SJSA1 (cell line): ENCODE results near the gene KCTD3. TPM values are rescaled to one million over a fixed set of nuclear protein-coding genes. Genes with fewer than 3 reads are reported as not detected.

Source experiments
- DNase-seq, 2 experiments: peaks; one replicate each; pipeline ENCODE4 v3.0.0-alpha.2; 2015 to 2020; ENCODE audit warnings: low spot score in 2 of 2, low read depth in 1 of 2
- H3K27ac ChIP-seq: fragments of 250-450 bp; sonication (Bioruptor Pico); 2 replicates; pipeline ENCODE4 v1.5.1; 2020; ENCODE audit warnings: mild to moderate bottlenecking, moderate library complexity
- H3K27me3 ChIP-seq: fragments of 250-450 bp; sonication (Bioruptor Pico); replicated peaks from 2 replicates; pipeline ENCODE4 v1.5.1; 2020; ENCODE audit warnings: mild to moderate bottlenecking, moderate library complexity
- H3K36me3 ChIP-seq: fragments of 250-450 bp; sonication (Bioruptor Pico); 2 replicates; pipeline ENCODE4 v1.5.1; 2020; ENCODE audit warnings: mild to moderate bottlenecking
- H3K4me1 ChIP-seq: fragments of 250-450 bp; sonication (Bioruptor Pico); replicated peaks from 2 replicates; pipeline ENCODE4 v1.6.1; 2021; ENCODE audit warnings: mild to moderate bottlenecking
- H3K4me3 ChIP-seq: fragments of 250-450 bp; sonication (Bioruptor Pico); 2 replicates; pipeline ENCODE4 v1.5.1; 2020; ENCODE audit warnings: mild to moderate bottlenecking
- H3K9me3 ChIP-seq: fragments of 250-450 bp; sonication (Bioruptor Pico); replicated peaks from 2 replicates; pipeline ENCODE4 v1.5.1; 2020; ENCODE audit warnings: mild to moderate bottlenecking
- total RNA-seq: library from RNA; depleted of rRNA; stranded (reverse); fragments of >200 nt; shearing (Covaris generic); gene quantifications from 2 replicates; pipeline ENCODE4 v1.2.3, GENCODE V29; 2014

The KCTD3 gene
- total RNA-seq, 1 experiment from 2014 or later: 35.2 TPM

GRCh38 chr1:215640429-215641148 is 73.5 kb downstream of the KCTD3 start:
- DNase-seq: no peak
- H3K4me1 ChIP-seq: peaks cover 7% of the 10 kb centered on the region

GRCh38 chr1:215643592-215644321 is 76.7 kb downstream of the KCTD3 start:
- DNase-seq: no peak
- no peak overlapping the region for H3K27ac ChIP-seq
- no peaks in the 10 kb centered on the region for H3K27me3 ChIP-seq
- no peak overlapping the region for H3K4me3 ChIP-seq
- no peaks in the 10 kb centered on the region for H3K36me3 ChIP-seq
- no peaks in the 10 kb centered on the region for H3K4me1 ChIP-seq
- no peaks in the 10 kb centered on the region for H3K9me3 ChIP-seq

More at GRCh38 chr1:215640429-215641148, 73.5 kb downstream of the KCTD3 start:
- H3K27ac ChIP-seq: no peak overlapping the region
- H3K27me3 ChIP-seq: no peaks in the 10 kb centered on the region
- H3K36me3 ChIP-seq: no peaks in the 10 kb centered on the region
- H3K9me3 ChIP-seq: no peaks in the 10 kb centered on the region
- no peak overlapping the region for H3K4me3 ChIP-seq

DNA sequence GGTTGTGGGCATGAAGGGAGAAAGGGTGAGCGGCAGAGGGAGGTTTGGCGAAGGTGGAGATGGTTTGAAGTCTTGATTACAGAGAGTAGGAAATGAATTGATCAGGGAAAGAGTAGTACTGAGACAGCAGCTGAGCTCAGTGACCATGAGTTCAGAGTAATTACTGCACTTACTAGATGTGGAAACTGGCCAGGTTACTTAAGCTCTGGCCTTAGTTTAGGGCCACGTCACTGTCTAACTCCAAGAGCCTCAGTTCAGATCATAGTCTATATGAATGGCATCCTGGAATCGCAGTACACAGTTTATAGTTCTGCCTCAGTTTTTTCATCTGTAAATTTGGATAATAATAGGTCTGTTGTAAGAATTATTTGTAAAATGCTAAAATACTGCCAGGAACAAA is 78.1 kb downstream of the KCTD3 start:
- H3K36me3 ChIP-seq: no peaks in the 10 kb centered on the region
- H3K9me3 ChIP-seq: no peaks in the 10 kb centered on the region
- H3K4me1 ChIP-seq: no peaks in the 10 kb centered on the region
- no peak for DNase-seq
- no peaks in the 10 kb centered on the region for H3K27me3 ChIP-seq
- no peak overlapping the region for H3K4me3 ChIP-seq
- H3K27ac ChIP-seq: no peak overlapping the region

DNA sequence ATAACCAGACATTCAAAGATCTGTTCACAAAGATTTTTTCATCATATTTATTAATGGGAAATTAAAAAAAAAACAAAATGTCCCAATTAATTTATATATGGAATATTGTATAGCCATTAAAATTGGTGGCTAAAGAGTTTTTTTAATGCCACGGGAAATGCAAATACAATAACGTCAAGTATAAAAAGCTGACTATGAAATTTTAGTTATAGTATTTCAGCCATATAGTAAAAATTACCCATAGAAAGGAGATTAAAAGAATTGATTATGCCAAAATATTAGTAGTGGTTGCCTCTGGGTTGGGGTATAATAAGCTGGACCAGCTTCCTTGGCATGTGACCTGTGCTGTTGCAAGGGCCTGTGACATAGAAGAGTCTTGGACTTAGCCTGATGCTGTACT is 78.8 kb downstream of the KCTD3 start:
- no peaks in the 10 kb centered on the region for H3K27me3 ChIP-seq
- H3K9me3 ChIP-seq: no peaks in the 10 kb centered on the region
- no peaks in the 10 kb centered on the region for H3K4me1 ChIP-seq
- no peaks in the 10 kb centered on the region for H3K36me3 ChIP-seq
- H3K4me3 ChIP-seq: no peak overlapping the region
- no peak overlapping the region for H3K27ac ChIP-seq
- DNase-seq: no peak

GRCh38 chr1:215647738-215648137 is 80.6 kb downstream of the KCTD3 start:
- H3K9me3 ChIP-seq: no peaks in the 10 kb centered on the region
- H3K36me3 ChIP-seq: no peaks in the 10 kb centered on the region
- no peaks in the 10 kb centered on the region for H3K27me3 ChIP-seq
- H3K4me3 ChIP-seq: no peak overlapping the region
- H3K4me1 ChIP-seq: no peaks in the 10 kb centered on the region
- H3K27ac ChIP-seq: no peak overlapping the region
- DNase-seq: no peak

- H3K9me3 ChIP-seq: no peaks in the 10 kb centered on the region
- no peaks in the 10 kb centered on the region for H3K36me3 ChIP-seq
- H3K27ac ChIP-seq: no peak overlapping the region
- H3K27me3 ChIP-seq: no peaks in the 10 kb centered on the region
- no peak overlapping the region for H3K4me3 ChIP-seq
- H3K4me1 ChIP-seq: no peaks in the 10 kb centered on the region
- no peak for DNase-seq
Observed at GRCh38 chr1:215648957-215649356, 81.9 kb downstream of the KCTD3 start.

DNA sequence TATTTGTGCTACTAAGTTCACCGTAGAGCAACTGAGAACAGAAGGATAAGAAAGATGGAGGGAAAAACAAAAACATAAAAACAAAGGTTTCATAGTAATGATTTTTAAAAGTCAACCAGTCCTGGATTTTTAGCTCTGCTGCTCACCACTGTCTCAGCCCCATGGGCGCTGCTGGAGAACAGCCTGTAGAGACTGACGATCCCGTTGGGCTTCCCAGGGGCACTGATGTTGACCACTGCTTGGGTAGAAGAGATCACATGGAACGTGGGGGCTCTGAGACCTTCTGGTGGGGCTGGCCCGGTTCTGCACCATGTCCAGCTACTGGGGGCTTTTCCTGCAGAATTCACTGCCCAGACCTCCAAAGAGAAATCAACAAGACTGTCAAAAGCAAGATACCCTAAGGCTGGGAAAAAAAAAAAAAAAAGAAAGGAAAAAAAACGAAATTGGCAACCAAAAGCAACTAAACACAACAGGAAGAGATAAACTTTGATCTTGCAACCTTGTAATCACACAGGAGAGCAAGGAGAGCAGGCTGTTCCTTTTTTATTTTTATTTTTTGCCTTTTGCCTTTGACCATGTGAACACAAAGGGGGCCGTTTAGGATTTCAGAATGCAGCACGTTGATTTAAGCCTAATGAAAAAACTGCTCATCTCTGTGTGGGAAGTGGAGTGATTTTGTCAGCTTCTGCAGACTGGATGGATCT is 83.5 kb downstream of the KCTD3 start:
- Histone ChIP-seq H3K9me3 (no peaks in the 10 kb centered on the region), H3K4me3 (no peak overlapping the region), H3K4me1 (no peaks in the 10 kb centered on the region), H3K27ac (no peak overlapping the region), H3K27me3 (no peaks in the 10 kb centered on the region), H3K36me3 (no peaks in the 10 kb centered on the region)
- no peak for DNase-seq

DNA sequence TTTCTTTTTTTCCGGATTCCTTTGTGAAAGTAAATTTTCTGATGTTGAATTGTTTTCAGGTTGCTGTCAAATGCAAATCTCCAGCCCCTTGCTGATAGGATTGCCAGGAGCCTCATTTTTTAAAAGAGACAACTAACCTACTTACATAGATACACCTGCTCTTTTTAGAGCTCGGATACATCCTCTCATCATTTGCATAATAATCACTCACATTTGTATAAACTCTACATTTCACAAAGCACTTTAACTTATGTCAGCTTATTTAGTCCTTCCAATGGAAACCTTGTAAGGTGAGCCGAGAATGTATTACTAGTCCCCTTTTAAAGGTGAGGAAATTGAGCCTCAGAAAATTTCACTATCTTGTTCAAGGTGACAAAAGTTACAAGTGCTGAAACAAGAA is 84.8 kb downstream of the KCTD3 start:
- H3K36me3 ChIP-seq: no peaks in the 10 kb centered on the region
- no peak overlapping the region for H3K27ac ChIP-seq
- no peak overlapping the region for H3K4me3 ChIP-seq
- no peak for DNase-seq
- H3K9me3 ChIP-seq: no peaks in the 10 kb centered on the region
- no peaks in the 10 kb centered on the region for H3K27me3 ChIP-seq
- H3K4me1 ChIP-seq: no peaks in the 10 kb centered on the region

GRCh38 chr1:215652371-215652770 is 85.3 kb downstream of the KCTD3 start:
- Histone ChIP-seq H3K27ac (no peak overlapping the region), H3K36me3 (no peaks in the 10 kb centered on the region), H3K9me3 (no peaks in the 10 kb centered on the region), H3K27me3 (0 out of 2 replicates have a peak, but pooled peaks cover 1% of the 10 kb centered on the region), H3K4me3 (no peak overlapping the region), H3K4me1 (no peaks in the 10 kb centered on the region)
- DNase-seq: no peak

- DNase-seq: no peak
- Histone ChIP-seq H3K9me3 (no peaks in the 10 kb centered on the region), H3K4me1 (no peaks in the 10 kb centered on the region), H3K27me3 (peaks cover 2% of the 10 kb centered on the region; the same call in 1 of the 2 replicates), H3K36me3 (no peaks in the 10 kb centered on the region), H3K4me3 (no peak overlapping the region), H3K27ac (no peak overlapping the region)
Observed at GRCh38 chr1:215657047-215657446, 89.9 kb downstream of the KCTD3 start.

DNA sequence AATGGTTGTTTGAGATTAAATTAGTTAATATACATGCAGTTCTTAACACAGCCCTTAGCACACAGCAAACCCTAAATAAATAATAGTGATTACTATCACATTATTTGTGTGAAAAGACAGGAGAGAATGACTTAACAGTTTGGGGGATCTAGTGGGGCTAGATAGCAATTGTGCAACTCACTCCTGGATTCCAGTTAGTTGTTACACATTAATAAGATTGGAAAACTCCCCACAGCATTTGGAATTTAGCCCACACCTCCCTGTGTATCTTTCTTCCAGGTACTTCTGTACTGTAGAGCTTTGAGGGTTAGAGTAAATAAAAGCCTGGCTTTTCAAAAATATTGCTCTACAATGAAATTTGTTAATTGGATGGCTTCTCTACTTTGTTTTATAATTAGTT is 93.2 kb downstream of the KCTD3 start:
- H3K27ac ChIP-seq: no peak overlapping the region
- H3K27me3 ChIP-seq: peaks cover 2% of the 10 kb centered on the region; the same call in 1 of the 2 replicates
- no peaks in the 10 kb centered on the region for H3K36me3 ChIP-seq
- H3K9me3 ChIP-seq: no peaks in the 10 kb centered on the region
- no peak overlapping the region for H3K4me3 ChIP-seq
- no peak for DNase-seq
- peaks cover 5% of the 10 kb centered on the region for H3K4me1 ChIP-seq

DNA sequence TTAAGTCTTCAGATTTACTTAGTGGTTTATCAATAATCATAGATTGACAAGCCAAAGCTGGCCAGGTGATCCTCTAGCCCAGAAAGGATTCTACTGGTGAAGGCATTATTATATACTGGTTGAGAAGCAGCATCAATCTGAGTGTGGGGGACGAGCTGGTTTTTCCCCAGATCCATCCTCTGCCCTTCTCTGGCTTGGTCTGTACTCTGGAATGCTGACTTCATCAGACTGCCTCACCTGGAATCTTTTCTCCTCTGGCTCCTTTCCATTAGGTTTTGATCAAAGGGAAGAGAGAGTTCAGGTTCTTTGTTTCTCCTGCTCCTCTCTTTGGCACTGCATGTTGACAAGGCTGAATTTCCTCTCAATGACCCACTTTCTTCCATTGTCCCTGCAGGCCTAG is 93.9 kb downstream of the KCTD3 start:
- Histone ChIP-seq H3K36me3 (no peaks in the 10 kb centered on the region), H3K27me3 (peaks cover 2% of the 10 kb centered on the region; the same call in 1 of the 2 replicates), H3K4me3 (no peak overlapping the region), H3K9me3 (no peaks in the 10 kb centered on the region), H3K27ac (no peak overlapping the region), H3K4me1 (peaks cover 12% of the 10 kb centered on the region)
- DNase-seq: no peak

- DNase-seq: peak; percentile 33 to 49
- Histone ChIP-seq H3K9me3 (no peaks in the 10 kb centered on the region), H3K27me3 (no peaks in the 10 kb centered on the region; the same call in 1 of the 2 replicates), H3K36me3 (no peaks in the 10 kb centered on the region), H3K27ac (no peak overlapping the region), H3K4me1 (peaks cover 43% of the 10 kb centered on the region), H3K4me3 (no peak overlapping the region)
Observed at GRCh38 chr1:215665215-215665614, 98.1 kb downstream of the KCTD3 start.

DNA sequence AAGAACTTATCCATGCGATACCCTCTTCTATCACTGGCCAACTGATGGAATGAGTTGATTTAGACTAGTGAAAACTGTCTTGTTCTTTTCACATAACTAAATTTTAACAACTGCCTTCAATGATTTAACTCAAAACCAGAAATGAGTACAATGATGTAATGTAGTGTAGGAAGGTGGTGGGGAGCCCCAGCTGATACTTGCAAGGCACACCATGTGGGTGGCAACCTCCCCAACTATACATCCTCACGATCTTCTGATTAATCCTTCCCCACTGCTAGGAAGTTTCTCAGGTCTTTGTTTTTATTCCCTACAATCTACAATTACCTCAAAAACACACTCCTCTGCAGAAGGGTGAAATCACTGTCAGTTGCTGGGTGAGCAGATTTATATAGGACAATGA is 100.7 kb downstream of the KCTD3 start:
- H3K4me3 ChIP-seq: no peak overlapping the region
- H3K36me3 ChIP-seq: no peaks in the 10 kb centered on the region
- DNase-seq: peak in 1 of 2 experiments; percentile 15
- no peaks in the 10 kb centered on the region for H3K27me3 ChIP-seq
- H3K4me1 ChIP-seq: peaks cover 45% of the 10 kb centered on the region
- no peaks in the 10 kb centered on the region for H3K9me3 ChIP-seq
- H3K27ac ChIP-seq: no peak overlapping the region
